Naive thymus-derived CD4-positive, alpha-beta T cell (primary cell): Measurements from ENCODE around the gene BIRC3. TPM values are rescaled to one million over a fixed set of nuclear protein-coding genes. Genes with fewer than 3 reads are reported as not detected.
"Not testable (repeated sequence)": the region's sequence is repeated elsewhere in the genome, so short reads cannot be mapped to it uniquely, and the experiment has no call there.

Experiments used
- ATAC-seq: fragments of 150-1000 bp; cut with Tn5 transposase; 2 replicates; pipeline ENCODE4 v1.10.0; 2021; ENCODE audit warnings: mild to moderate bottlenecking, moderate library complexity
- CTCF ChIA-PET: fragments of 350-600 bp; sonication (Branson Sonifier 250); formaldehyde crosslinking; loops from one replicate; lab custom pipeline; 2021; ENCODE audit warnings: antibody characterized with exemption; lab: Charles Lee
- POLR2A ChIA-PET: fragments of 350-600 bp; sonication (Branson Sonifier 250); formaldehyde crosslinking; loops from one replicate; lab custom pipeline; 2021; ENCODE audit warnings: antibody characterized with exemption, inconsistent platforms; lab: Charles Lee
- DNase-seq, 9 donors: peaks; one replicate each; pipeline versions ENCODE4 v3.0.0 to v3.0.0-alpha.2; 2020 to 2022; ENCODE audit warnings: mixed read lengths in 1 of 9
- H3K27ac ChIP-seq: one replicate; pipeline ENCODE4 v1.7.0; 2013; ENCODE audit warnings: mild to moderate bottlenecking, low read depth, low read length, moderate library complexity
- H3K27me3 ChIP-seq, 2 donors: one replicate each; pipeline ENCODE4 v1.7.0; 2013; ENCODE audit warnings: low read length in 2 of 2, mild to moderate bottlenecking in 2 of 2, moderate library complexity in 2 of 2; ENCODE audit not compliant: control insufficient read depth in 2 of 2, insufficient read depth in 2 of 2
- H3K36me3 ChIP-seq, 3 experiments: 1 replicate in 2 of 3; 2 replicates in 1 of 3; pipeline ENCODE4 v1.7.0; 2013; ENCODE audit warnings: low read length in 3 of 3, mild to moderate bottlenecking in 3 of 3, moderate library complexity in 1 of 3; ENCODE audit not compliant: insufficient read depth in 3 of 3, control insufficient read depth in 2 of 3
- H3K4me1 ChIP-seq, 2 donors: one replicate each; pipeline ENCODE4 v1.7.0; 2013; ENCODE audit warnings: low read length in 2 of 2, mild to moderate bottlenecking in 2 of 2, moderate library complexity in 1 of 2; ENCODE audit not compliant: control insufficient read depth in 2 of 2, insufficient read depth in 2 of 2
- H3K4me3 ChIP-seq: 2 replicates; pipeline ENCODE4 v1.7.0; 2013; ENCODE audit warnings: mild to moderate bottlenecking, low read length
- H3K9me3 ChIP-seq, 3 experiments: 1 replicate in 2 of 3; 2 replicates in 1 of 3; pipeline ENCODE4 v1.7.0; 2013; ENCODE audit warnings: low read length in 3 of 3; ENCODE audit not compliant: control insufficient read depth in 2 of 3
- H3K27ac Mint-ChIP-seq, 9 donors: one replicate each; pipeline ENCODE4 v1.8.0; 2020 to 2022; ENCODE audit warnings: mixed read lengths in 9 of 9, mild to moderate bottlenecking in 8 of 9, moderate library complexity in 5 of 9, inconsistent platforms in 2 of 9
- H3K27me3 Mint-ChIP-seq, 5 donors: one replicate each; pipeline ENCODE4 v1.8.0; 2021 to 2022; ENCODE audit warnings: mixed read lengths in 5 of 5, mild to moderate bottlenecking in 1 of 5
- H3K36me3 Mint-ChIP-seq, 5 donors: one replicate each; pipeline ENCODE4 v1.8.0; 2020 to 2022; ENCODE audit warnings: mixed read lengths in 5 of 5, mild to moderate bottlenecking in 3 of 5, inconsistent platforms in 1 of 5
- H3K4me1 Mint-ChIP-seq, 7 donors: one replicate each; pipeline ENCODE4 v1.8.0; 2020 to 2022; ENCODE audit warnings: mixed read lengths in 7 of 7, mild to moderate bottlenecking in 3 of 7, inconsistent platforms in 1 of 7
- H3K4me3 Mint-ChIP-seq, 10 donors: one replicate each; pipeline ENCODE4 v1.8.0; 2020 to 2022; ENCODE audit warnings: mild to moderate bottlenecking in 10 of 10, mixed read lengths in 10 of 10, moderate library complexity in 6 of 10, inconsistent platforms in 2 of 10
- H3K9me3 Mint-ChIP-seq, 11 donors: one replicate each; pipeline ENCODE4 v1.8.0; 2020 to 2022; ENCODE audit warnings: mixed read lengths in 11 of 11, mild to moderate bottlenecking in 4 of 11, inconsistent platforms in 1 of 11, moderate library complexity in 1 of 11
- intact Hi-C, 2 donors: fragments of 100-400 bp; cut with micrococcal nuclease; formaldehyde crosslinking; loops; one replicate each; pipeline ENCODE4 v1.15.1; 2023
- polyA plus RNA-seq, 2 donors: library from polyadenylated mRNA; unstranded; fragments of 300-500 nt; fragmentation: Illumina TruSeq; gene quantifications; one replicate each; pipeline ENCODE4 v1.2.3, GENCODE V29; 2021
- total RNA-seq, 6 experiments: library from RNA in 5 of 6; stranded (reverse) in 5 of 6; gene quantifications; 1 replicate in 5 of 6; 2 replicates in 1 of 6; pipeline ENCODE4 v1.2.3 and lab custom pipeline; 2021 to 2026

Gene BIRC3
- total and polyA plus RNA-seq, 7 experiments from 2014 or later = 18.8 to 160 (median 68.1) TPM

GRCh38 chr11:102330231-102330630 lies 12.9 kb downstream of the BIRC3 start:
- Histone ChIP-seq H3K36me3 (peaks cover 45 to 50% (median 45%) of the 10 kb centered on the region in 3 experiments), H3K4me3 (no peak overlapping the region), H3K27ac (peak overlapping the region; percentile 2), H3K9me3 (no peaks in the 10 kb centered on the region), H3K27me3 (no peaks in the 10 kb centered on the region), H3K4me1 (no peaks in the 10 kb centered on the region)
- POLR2A ChIA-PET = no interaction called here
- Mint-ChIP-seq H3K36me3 (peaks cover 0 to 54% (median 40%) of the 10 kb centered on the region in 5 donors), H3K4me1 (peaks cover 5 to 41% (median 33%) of the 10 kb centered on the region in 7 donors), H3K9me3 (no peaks in the 10 kb centered on the region), H3K27me3 (no peaks in the 10 kb centered on the region), H3K27ac (peak overlapping the region in 7 of 9 donors; percentile 30 to 94 (median 63)), H3K4me3 (no peak overlapping the region)
- DNase-seq (no peak), ATAC-seq (no peak)
- CTCF ChIA-PET = no interaction called here
- intact Hi-C loops = no loop called here

DNA sequence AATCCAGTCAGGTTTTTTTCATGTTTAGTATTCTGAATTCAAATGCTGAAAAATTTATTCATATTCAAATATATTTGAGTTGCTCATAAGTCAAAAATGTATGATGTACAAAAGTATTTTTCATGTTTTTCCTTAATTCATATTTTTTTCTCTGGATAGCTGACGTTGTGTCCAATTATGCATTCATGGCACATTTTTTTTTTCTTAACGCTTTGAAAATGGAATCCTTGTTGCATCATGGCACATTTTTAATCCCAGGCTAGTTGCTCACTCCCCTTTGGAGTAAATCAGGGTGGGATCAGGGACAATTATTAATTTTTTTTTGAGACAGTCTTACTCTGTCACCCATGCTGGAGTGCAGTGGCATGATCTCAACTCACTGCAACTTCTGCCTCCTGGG lies 14.1 kb downstream of the BIRC3 start:
- DNase-seq (no peak), ATAC-seq (no peak)
- no peaks in the 10 kb centered on the region for H3K4me1 ChIP-seq
- peaks cover 5 to 33% (median 23%) of the 10 kb centered on the region in 7 donors for H3K4me1 Mint-ChIP-seq
- peaks cover 0 to 53% (median 35%) of the 10 kb centered on the region in 5 donors for H3K36me3 Mint-ChIP-seq
- no peaks in the 10 kb centered on the region for H3K27me3 ChIP-seq
- no peaks in the 10 kb centered on the region for H3K27me3 Mint-ChIP-seq
- no peaks in the 10 kb centered on the region for H3K9me3 ChIP-seq
- H3K4me3 ChIP-seq = no peak overlapping the region
- H3K27ac Mint-ChIP-seq = peak overlapping the region in 5 of 9 donors; percentile 22 to 83 (median 60)
- POLR2A ChIA-PET = interaction anchor here (0.7 to 1.2 kb wide), 2 partner anchors 25 to 90 kb away, joined by 3 read pairs; no protein-coding TSS in a partner anchor
- H3K36me3 ChIP-seq = peaks cover 41 to 54% (median 43%) of the 10 kb centered on the region in 3 experiments
- H3K27ac ChIP-seq = no peak overlapping the region
- H3K4me3 Mint-ChIP-seq = no peak overlapping the region
- no peaks in the 10 kb centered on the region for H3K9me3 Mint-ChIP-seq
- intact Hi-C loops = no loop called here
- CTCF ChIA-PET = no interaction called here

- no peaks in the 10 kb centered on the region for H3K4me1 ChIP-seq
- intact Hi-C loops = loop anchor here in 1 of 2 donors (1.0 kb wide), 1 partner anchor 10 kb away; no protein-coding TSS in a partner anchor
- Mint-ChIP-seq H3K4me1 (peaks cover 0 to 28% (median 20%) of the 10 kb centered on the region in 7 donors), H3K4me3 (no peak overlapping the region), H3K27me3 (no peaks in the 10 kb centered on the region), H3K9me3 (no peaks in the 10 kb centered on the region), H3K36me3 (peaks cover 0 to 51% (median 32%) of the 10 kb centered on the region in 5 donors), H3K27ac (peak overlapping the region in 8 of 9 donors; percentile 6 to 75 (median 41))
- ATAC-seq (no peak), DNase-seq (no peak)
- no peaks in the 10 kb centered on the region for H3K9me3 ChIP-seq
- peak overlapping the region; percentile 42 for H3K27ac ChIP-seq
- POLR2A ChIA-PET = interaction anchor here (1.7 kb wide), 1 partner anchor 14 kb away, joined by 8 read pairs; no protein-coding TSS in a partner anchor
- CTCF ChIA-PET = no interaction called here
- no peaks in the 10 kb centered on the region for H3K27me3 ChIP-seq
- peaks cover 38 to 54% (median 42%) of the 10 kb centered on the region in 3 experiments for H3K36me3 ChIP-seq
- no peak overlapping the region for H3K4me3 ChIP-seq
Measured at GRCh38 chr11:102332611-102332994, 15.3 kb downstream of the BIRC3 start.

DNA sequence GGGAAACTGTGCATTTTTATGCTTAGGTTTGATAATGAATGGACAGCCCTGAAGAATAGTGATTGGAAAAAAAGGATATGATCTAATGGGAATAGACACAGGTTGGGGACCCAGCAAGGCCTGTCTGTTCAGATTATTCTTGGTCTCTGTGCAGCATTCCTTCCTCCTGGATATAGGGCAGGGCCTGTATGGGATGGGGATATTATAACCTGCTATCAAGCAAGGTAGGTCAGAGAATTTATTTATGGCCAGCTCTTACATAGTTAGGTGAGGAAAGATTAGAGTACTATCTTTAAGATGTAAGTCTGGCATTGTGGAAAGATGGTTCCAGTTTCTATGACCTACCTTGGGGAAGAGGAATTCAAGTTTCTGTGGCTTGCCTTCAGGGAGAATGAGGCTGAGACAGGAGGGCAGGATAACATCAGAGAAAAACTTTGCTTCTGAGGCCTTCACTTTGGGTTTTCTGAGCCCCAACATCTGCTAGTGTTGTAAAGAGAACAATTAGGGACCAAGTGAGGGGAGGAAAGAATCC lies 21.3 kb downstream of the BIRC3 start:
- Mint-ChIP-seq H3K36me3 (peaks cover 0 to 16% (median 0%) of the 10 kb centered on the region in 5 donors), H3K27ac (peak overlapping the region; percentile 26 to 60 (median 44)), H3K4me3 (no peak overlapping the region), H3K27me3 (no peaks in the 10 kb centered on the region), H3K4me1 (peaks cover 5 to 24% (median 12%) of the 10 kb centered on the region in 7 donors), H3K9me3 (peaks cover 0 to 2% (median 0%) of the 10 kb centered on the region in 11 donors)
- CTCF ChIA-PET = interaction anchor here (1.6 to 2.4 kb wide), 5 partner anchors 12 to 328 kb away, joined by 5 to 12 read pairs (median 6); no protein-coding TSS in a partner anchor
- no peaks in the 10 kb centered on the region for H3K27me3 ChIP-seq
- intact Hi-C loops = no loop called here
- peaks cover 0 to 3% of the 10 kb centered on the region in 2 donors for H3K4me1 ChIP-seq
- ATAC-seq (no peak), DNase-seq (no peak)
- H3K27ac ChIP-seq = peak overlapping the region; percentile 39
- H3K4me3 ChIP-seq = no peak overlapping the region
- H3K9me3 ChIP-seq = no peaks in the 10 kb centered on the region
- POLR2A ChIA-PET = no interaction called here
- peaks cover 4 to 37% (median 13%) of the 10 kb centered on the region in 3 experiments for H3K36me3 ChIP-seq

- H3K4me3 ChIP-seq, H3K4me3 Mint-ChIP-seq, DNase-seq, H3K27me3 Mint-ChIP-seq, H3K27ac ChIP-seq, H3K9me3 ChIP-seq, H3K9me3 Mint-ChIP-seq, ATAC-seq, H3K27me3 ChIP-seq: not testable (repeated sequence)
- Mint-ChIP-seq H3K4me1 (peaks cover 10 to 31% (median 20%) of the 10 kb centered on the region in 7 donors), H3K27ac (peak overlapping the region in 4 of 9 donors; percentile 26 to 79 (median 64)), H3K36me3 (peaks cover 0 to 15% (median 0%) of the 10 kb centered on the region in 5 donors)
- Histone ChIP-seq H3K4me1 (peaks cover 5 to 10% of the 10 kb centered on the region in 2 donors), H3K36me3 (peaks cover 4 to 29% (median 11%) of the 10 kb centered on the region in 3 experiments)
- CTCF ChIA-PET = interaction anchor here (0.6 to 3.7 kb wide), 23 partner anchors 9 to 600 kb away, joined by 3 to 52 read pairs (median 7); no protein-coding TSS in a partner anchor
- intact Hi-C loops = loop anchor here (1.0 kb wide), 8 partner anchors 24 to 325 kb away; partner anchors contain the start of gene BIRC3 (in 1 of the 2)
- POLR2A ChIA-PET = interaction anchor here (0.6 to 1.7 kb wide), 9 partner anchors 20 to 325 kb away, joined by 3 to 11 read pairs (median 4); no protein-coding TSS in a partner anchor
Measured at GRCh38 chr11:102341311-102341710, 24.0 kb downstream of the BIRC3 start.

GRCh38 chr11:102341844-102342318 lies 24.6 kb downstream of the BIRC3 start:
- CTCF ChIA-PET = interaction anchor here (0.6 to 3.7 kb wide), 33 partner anchors 9 to 600 kb away, joined by 3 to 52 read pairs (median 5); no protein-coding TSS in a partner anchor
- POLR2A ChIA-PET = interaction anchor here (0.7 to 1.7 kb wide), 10 partner anchors 19 to 325 kb away, joined by 3 to 11 read pairs (median 4); no protein-coding TSS in a partner anchor
- peaks cover 5 to 11% of the 10 kb centered on the region in 2 donors for H3K4me1 ChIP-seq
- H3K9me3 ChIP-seq = no peaks in the 10 kb centered on the region
- Mint-ChIP-seq H3K4me1 (peaks cover 10 to 36% (median 22%) of the 10 kb centered on the region in 7 donors), H3K36me3 (peaks cover 0 to 15% (median 0%) of the 10 kb centered on the region in 5 donors), H3K9me3 (peaks cover 0 to 2% (median 0%) of the 10 kb centered on the region in 11 donors), H3K4me3 (peak overlapping the region in 1 of 10 donors; percentile 2), H3K27ac (peak overlapping the region in 8 of 9 donors; percentile 17 to 84 (median 66)), H3K27me3 (no peaks in the 10 kb centered on the region)
- H3K27me3 ChIP-seq = no peaks in the 10 kb centered on the region
- H3K27ac ChIP-seq = no peak overlapping the region
- peak; percentile 20 to 76 (median 70) for DNase-seq
- intact Hi-C loops = loop anchor here (1.0 kb wide), 8 partner anchors 25 to 324 kb away; partner anchors contain the start of gene BIRC3 (in 1 of the 2)
- ATAC-seq = peak; percentile 61
- no peak overlapping the region for H3K4me3 ChIP-seq
- H3K36me3 ChIP-seq = peaks cover 0 to 23% (median 9%) of the 10 kb centered on the region in 3 experiments
